ENCODE data around the gene GDF3.
"Not testable (repeated sequence)": the region's sequence is repeated elsewhere in the genome, so short reads cannot be mapped to it uniquely, and the experiment has no call there.

GDF3 gene

DNA sequence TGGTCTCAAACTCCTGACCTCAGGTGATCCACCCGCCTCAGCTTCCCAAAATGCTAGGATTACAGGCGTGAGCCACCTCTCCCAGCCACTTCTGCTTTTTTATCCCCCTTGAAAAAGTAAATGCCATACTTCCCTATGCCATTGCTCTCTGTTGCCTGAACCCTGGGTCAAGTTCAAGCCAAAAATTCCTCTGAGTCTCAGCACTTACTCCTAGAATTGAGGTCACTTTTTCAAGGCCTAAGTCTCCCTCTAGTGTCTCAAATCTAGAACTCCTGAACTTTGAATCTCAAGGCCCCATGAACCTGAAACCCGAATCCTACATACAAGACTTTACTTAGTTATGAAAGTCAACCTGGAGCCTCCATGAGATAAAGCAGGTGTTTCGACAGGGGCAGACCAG lies 28.4 kb downstream of the GDF3 start:
- DNase-seq (ENCODE audit: low spot score): no peak

DNA sequence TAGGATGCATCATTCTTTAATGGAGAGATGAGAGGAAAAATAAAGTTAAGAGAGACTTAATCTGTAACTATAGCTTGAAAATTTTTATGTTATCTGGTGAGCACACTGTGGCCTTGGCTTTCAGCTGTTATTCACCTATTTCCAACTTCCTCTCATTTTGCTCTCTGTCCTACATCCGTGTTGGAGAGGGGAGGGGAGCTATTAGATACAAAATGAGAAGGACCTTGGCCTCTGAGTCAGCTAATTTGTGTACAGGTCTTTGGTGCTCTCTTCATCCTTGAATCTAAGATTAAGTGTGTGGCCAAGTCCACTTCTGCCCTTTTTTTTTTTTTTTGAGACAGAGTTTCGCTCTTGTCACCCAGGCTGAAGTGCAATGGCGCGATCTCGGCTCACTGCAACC lies 29.0 kb downstream of the GDF3 start:
- no peak for DNase-seq (ENCODE audit: low spot score)

DNA sequence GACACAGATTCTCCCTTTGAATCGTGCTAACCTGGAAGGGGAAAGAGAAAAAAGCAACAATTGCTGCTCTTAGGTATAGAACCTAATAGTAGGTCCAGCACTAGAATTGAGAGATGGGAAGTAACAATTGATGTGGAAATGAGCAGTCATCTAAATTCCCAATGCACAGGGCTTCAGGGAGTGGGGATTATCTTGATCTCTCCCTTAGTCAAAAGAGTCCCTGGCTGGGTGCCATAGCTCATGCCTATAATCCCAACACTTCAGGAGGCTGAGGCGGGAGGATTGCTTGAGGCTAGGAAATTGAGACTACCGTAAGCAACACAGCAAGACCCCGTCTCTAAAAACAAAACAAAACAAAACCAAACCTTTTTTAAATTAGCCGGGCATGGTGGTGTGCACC lies 33.8 kb downstream of the GDF3 start:
- no peak for DNase-seq (ENCODE audit: low spot score)

DNA sequence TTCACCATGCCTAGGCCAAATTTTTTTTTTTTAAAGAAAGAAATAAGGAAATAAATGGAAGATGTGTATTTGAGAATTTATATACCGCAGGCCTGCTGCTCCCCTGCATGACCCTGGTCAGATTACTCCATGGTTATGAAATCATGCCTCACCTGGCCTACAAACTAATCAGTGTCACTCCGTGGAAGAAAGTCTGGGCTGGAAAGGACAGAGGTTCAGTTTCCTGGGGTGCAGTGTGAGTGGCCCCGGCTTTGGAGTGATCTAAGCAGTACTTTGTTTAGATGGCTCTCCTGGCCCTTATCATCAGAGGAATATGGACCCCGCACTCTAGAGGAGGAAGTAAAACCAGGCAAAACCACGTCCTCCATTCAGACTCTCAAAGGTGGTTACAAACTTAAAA lies 39.5 kb downstream of the GDF3 start:
- DNase-seq (ENCODE audit: low spot score): no peak

DNA sequence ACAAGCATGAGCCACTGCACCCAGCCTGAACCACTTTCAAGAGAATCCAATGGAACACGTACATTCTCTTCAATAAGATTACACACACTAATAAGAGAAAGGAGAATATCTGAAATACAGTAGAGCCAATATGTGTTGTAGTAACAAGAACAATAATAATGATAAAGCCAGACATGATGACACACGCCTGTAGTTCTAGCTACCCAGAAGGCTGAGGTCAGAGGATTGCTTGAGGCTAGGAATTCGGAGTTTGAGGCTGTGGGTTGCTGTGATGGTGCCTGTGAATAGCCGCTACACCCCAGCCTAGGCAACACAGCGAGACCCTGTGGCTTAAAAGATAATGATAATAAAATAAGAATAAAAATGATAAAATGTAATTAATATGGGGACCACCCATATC lies 45.5 kb downstream of the GDF3 start:
- DNase-seq (ENCODE audit: low spot score): no peak

DNA sequence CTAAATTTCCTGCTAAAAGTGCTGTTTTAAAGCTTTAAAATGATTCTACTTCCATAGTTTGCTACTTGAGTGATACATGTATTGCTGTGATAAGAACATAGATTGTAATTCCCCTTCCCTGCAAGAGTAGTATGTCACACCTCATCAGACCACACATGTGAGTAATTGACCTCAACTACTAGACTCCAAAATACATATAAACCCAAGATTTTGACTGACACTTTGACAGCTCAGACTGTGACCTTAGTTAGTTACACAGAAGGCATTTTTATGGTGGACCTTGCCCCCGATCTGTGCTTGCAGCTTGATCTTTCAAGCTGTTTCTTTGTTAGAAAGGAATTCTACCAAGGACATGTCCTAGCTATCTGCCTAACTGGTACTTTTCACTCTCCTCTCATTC lies 48.5 kb downstream of the GDF3 start:
- DNase-seq (ENCODE audit: low spot score): no peak

DNA sequence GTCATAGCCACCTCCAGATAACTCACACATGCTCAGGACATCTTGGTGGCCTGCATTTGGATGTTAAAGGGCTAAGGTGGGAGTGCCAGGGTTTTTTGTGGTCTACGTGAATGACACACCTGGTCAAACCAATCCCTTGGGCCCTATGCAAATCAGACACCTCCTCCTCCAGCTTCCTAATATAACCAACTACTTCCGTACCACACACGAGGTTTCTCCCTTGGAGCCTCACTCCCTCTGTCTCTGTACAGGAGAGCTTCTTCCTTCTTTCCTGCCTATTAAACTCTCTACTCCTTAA lies 49.4 kb downstream of the GDF3 start:
- DNase-seq (ENCODE audit: low spot score): no peak

DNA sequence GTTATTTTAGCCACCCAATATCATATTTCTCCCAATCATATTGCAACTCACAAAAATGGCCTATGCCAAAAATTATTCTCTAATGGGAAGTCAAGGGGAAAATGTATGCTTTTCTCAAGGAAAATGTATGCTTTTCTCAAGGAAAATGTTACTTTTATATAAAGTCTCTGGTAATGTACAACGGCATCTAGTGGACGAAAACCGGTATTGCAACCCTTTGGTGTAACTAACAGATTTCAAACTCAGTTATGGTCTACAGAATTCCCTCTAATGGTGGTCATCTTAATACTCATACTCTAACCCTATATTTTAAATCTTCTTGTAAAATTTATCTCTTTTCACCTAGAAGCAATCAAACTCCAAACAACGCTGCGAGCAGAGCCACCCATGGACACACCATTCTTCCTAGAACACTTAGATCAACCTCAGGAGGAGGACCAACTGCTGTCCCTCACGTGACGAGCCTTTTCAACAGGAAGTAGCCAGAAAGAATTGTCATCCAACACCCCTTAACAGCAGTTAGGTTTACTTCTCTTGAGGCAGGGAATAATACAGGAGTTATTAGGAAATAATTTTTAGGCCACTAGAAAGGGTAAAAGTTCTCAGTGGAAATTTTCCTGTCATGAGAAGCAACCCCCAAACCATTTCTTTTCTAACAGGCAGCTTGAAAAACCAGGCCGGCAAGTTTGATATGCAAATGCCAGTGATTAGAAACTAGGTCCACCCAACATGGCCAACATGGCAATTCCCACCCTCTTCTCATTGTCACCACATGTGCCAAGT lies 50.0 kb downstream of the GDF3 start:
- peak; percentile 57 for DNase-seq (ENCODE audit: low spot score)

DNA sequence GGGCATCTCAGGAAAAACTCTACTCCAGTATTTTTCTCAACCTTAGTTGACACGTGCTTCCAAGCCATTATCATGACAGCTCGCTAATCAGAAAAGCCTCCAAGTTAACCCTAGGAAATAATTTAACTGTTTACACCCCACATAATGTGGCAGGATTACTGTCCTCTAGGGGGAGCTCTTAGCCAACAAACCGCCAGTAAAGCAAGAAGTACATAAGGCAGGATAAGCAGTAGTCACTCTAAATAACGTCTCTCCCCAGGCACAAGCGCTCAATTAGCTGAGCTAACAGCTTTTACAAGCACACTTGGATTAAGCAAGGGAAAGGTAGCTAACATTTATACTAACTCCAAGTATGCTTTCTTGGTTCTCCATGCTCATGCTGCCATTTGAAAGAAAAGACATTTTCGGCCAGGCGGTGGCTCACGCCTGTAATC lies 52.7 kb downstream of the GDF3 start:
- no peak for DNase-seq (ENCODE audit: low spot score)

DNA sequence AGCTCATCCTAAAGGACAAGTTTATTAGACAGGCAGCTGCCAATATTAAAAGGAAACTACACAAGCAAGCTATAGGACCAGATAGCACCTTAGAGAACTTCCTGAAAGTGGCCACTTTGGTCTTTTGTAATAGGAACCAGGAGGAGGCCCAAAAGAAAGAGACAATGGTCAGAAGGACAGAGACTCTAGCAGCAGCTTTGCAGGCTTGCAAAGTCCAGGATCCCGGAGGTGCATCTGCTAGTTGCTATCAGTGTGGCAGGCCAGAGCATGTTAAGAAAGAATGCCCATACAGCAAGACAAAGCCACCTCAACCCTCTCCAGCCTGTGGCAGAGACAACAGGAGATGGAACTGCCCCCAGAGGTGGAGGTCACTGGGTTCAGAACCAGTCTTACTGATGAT lies 53.3 kb downstream of the GDF3 start:
- DNase-seq (ENCODE audit: low spot score): no peak

DNA sequence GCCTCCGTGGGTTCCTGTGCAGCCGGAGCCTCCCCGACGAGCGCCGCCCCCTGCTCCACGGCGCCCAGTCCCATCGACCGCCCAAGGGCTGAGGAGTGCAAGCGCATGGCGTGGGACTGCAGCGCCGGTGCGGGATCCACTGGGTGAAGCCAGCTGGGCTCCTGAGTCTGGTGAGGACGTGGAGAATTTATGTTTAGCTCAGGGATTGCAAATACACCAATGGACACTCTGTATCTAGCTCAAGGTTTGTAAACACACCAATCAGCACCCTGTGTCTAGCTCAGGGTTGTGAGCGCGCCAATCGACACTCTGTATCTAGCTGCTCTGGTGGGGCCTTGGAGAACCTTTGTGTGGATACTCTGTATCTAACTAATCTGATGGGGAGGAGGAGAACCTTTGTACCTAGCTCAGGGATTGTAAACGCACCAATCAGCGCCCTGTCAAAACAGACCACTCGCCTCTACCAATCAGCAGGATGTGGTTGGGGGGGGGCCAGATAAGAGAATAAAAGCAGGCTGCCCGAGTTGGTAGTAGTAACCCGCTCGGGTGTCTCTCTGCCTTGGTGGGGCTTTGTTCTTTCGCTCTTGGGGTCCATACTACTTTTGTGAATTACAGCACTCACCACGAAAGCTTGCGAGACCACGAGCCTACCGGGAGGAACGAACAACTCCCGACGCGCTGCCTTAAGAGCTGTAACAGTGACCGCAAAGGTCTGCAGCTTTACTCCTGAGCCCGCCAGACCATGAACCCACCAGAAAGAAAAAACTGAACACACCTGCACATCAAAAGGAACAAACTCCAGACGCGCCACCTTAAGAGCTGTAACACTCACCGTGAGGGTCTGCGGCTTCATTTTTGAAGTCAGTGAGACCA lies 55.2 kb downstream of the GDF3 start:
- not testable (repeated sequence) for DNase-seq (ENCODE audit: low spot score)

All from germinal center (tissue), 1 donor.